ENCODE measurements around the gene LHFPL3. TPM values are rescaled to one million over a fixed set of nuclear protein-coding genes. Genes with fewer than 3 reads are reported as not detected.

Gene LHFPL3
- total RNA-seq, 4 donors from 2014 or later: not detected

GRCh38 chr7:104836976-104837375 lies 508.6 kb downstream of the LHFPL3 start:
- TF ChIP-seq CTCF (IDR thresholded peaks at IDR 0.05; ENCODE audit: low read depth): no peak

- TF ChIP-seq CTCF (IDR thresholded peaks at IDR 0.05; ENCODE audit: low read depth): no peak
Observed at GRCh38 chr7:104838537-104839299, 510.3 kb downstream of the LHFPL3 start.

DNA sequence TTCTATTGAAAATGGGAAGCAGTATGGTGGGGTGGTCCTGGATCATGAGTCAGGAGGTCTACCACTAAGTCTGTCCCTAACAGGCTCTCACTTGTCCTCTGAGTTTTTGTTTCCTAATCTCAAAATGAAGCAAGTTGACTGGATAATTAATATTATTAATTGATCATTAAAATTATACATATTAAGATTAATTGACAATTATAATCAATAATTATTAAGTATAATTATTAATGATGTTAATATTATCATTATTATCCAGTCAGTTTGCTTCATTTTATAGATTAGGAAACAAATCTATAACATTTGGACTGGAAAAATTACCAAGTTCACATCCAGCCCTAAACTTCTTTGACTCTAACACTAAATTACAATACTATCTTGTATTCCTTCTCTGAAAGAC lies 511.4 kb downstream of the LHFPL3 start:
- no peak for TF ChIP-seq CTCF (IDR thresholded peaks at IDR 0.05; ENCODE audit: low read depth)

DNA sequence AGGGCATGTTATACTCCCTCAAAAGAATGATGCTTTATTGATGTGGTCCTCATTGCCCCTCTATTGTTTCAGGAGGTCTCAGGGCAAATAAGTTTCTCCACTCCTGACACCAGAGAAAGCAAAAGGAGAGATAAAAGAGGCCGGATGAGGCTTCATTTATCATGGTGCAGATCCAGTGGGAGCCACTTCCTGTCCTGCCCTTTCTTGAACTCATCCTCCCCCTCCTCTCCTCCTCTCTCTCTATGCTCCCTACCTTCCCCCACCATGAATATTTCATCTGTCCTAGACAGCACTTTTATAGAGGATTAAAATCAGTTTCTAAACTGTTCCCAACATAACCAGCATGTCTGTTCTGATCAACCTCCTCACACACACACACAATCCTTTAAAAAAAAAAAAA lies 513.4 kb downstream of the LHFPL3 start:
- TF ChIP-seq CTCF (IDR thresholded peaks at IDR 0.05; ENCODE audit: low read depth): no peak

GRCh38 chr7:104843198-104843597 lies 514.8 kb downstream of the LHFPL3 start:
- no peak for TF ChIP-seq CTCF (IDR thresholded peaks at IDR 0.05; ENCODE audit: low read depth)

GRCh38 chr7:104845557-104845956 lies 517.2 kb downstream of the LHFPL3 start:
- TF ChIP-seq CTCF (IDR thresholded peaks at IDR 0.05; ENCODE audit: low read depth): no peak

DNA sequence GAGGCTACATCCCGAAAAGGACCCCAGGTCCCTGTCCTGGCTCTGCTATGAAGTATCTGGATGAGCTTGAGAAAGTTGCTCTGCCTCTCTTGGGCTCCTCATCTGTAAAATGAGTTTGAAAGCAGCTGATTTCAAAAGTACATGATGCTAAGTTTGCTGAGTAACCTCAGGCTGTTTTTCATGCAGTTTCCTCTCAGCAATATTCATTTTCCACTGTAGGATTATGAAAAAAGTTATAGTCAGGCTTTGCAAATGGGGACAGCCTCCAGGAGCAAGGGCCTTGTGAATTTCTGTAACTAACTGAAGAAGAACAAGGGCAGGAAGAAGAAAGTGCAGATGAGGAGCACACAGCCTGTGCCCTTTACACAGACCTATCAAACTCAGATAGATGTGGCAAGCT lies 518.3 kb downstream of the LHFPL3 start:
- no peak for TF ChIP-seq CTCF (IDR thresholded peaks at IDR 0.05; ENCODE audit: low read depth)

All from subcutaneous adipose tissue (tissue), 4 donors.